Activated naive CD8-positive, alpha-beta T cell treated with anti-CD3 and anti-CD28 coated beads for 36 hours (primary cell): ENCODE data around the gene FANCD2. TPM values are rescaled to one million over a fixed set of nuclear protein-coding genes. Genes with fewer than 3 reads are reported as not detected.
"Not testable (repeated sequence)": the region's sequence is repeated elsewhere in the genome, so short reads cannot be mapped to it uniquely, and the experiment has no call there.

ENCODE experiments used
- DNase-seq: peaks from one replicate; pipeline ENCODE4 v3.0.0; 2021
- H3K27ac Mint-ChIP-seq: one replicate; pipeline ENCODE4 v1.8.0; 2022; ENCODE audit warnings: mild to moderate bottlenecking, moderate library complexity, mixed read lengths
- H3K27me3 Mint-ChIP-seq: one replicate; pipeline ENCODE4 v1.8.0; 2022; ENCODE audit warnings: mild to moderate bottlenecking, mixed read lengths
- H3K36me3 Mint-ChIP-seq: one replicate; pipeline ENCODE4 v1.8.0; 2021; ENCODE audit warnings: mild to moderate bottlenecking, mixed read lengths
- H3K4me1 Mint-ChIP-seq: one replicate; pipeline ENCODE4 v1.8.0; 2021; ENCODE audit warnings: mixed read lengths
- H3K4me3 Mint-ChIP-seq: one replicate; pipeline ENCODE4 v1.8.0; 2022; ENCODE audit warnings: mild to moderate bottlenecking, moderate library complexity, mixed read lengths
- H3K9me3 Mint-ChIP-seq: one replicate; pipeline ENCODE4 v1.8.0; 2022; ENCODE audit warnings: mixed read lengths
- total RNA-seq, 2 experiments: library from RNA; stranded (reverse); gene quantifications; one replicate each; pipeline ENCODE4 v1.2.3, GENCODE V29; 2021

Gene FANCD2
- total RNA-seq, 2 experiments from 2014 or later, result 80.9 to 85.1 TPM

DNA sequence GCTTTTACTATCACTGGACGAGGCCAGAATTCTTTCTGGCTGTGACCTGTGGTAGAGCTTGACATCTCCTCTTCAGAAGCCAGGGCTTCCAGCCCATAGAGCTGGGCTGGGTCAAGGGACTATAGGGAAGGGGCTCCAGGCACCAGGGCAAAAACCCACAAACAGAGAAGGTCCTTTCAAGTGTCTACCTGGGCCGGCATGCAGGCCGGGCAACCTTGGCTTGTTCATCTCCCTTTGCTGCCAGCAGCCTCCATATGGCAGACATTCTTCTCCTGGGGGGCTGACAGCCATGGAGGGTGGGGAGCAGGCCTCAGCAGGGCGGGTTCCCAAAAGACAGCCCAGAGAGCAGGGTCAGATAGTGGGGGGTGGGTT, 18.0 kb upstream of the FANCD2 start:
- H3K9me3 Mint-ChIP-seq, H3K27ac Mint-ChIP-seq, H3K4me3 Mint-ChIP-seq, DNase-seq, H3K36me3 Mint-ChIP-seq: not testable (repeated sequence)
- Mint-ChIP-seq H3K27me3 (peaks cover 14% of the 10 kb centered on the region), H3K4me1 (peaks cover 11% of the 10 kb centered on the region)

DNA sequence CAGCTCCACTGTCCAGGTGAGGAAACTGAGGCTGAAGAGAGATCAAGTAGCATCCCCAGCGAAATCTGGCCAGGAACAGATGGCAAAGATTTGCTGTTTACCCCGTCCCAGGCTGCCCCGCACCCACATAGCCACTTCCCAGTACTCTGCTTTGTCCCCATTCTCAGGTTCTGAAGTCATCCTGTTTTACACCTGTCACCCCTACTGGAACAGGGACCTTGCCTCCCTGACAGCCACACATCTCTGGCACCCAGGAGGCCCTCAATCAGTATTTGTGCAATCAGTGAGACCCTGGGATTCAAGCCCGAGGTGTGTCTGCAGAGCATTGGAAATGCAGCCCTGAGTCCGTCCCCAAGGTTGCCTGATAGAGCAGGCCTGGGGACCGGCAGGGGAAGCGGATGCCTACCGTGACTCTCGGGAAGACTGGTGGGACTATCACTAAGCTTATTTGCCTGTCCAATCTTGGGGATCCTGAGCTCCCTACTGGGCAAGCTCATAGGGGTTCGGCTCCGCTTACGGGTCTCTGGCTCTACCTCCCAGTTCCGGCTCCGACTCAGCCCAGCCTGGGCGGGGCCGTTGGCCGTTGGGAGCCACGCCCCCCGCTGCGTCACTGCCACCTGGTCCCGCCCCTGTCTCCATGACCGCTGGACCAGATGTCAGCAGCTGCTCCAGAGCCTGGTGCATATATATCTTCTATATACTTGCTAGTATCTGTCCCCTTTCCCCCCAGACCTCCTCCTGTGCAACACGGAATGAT, 17.5 kb upstream of the FANCD2 start:
- no peak overlapping the region for H3K27ac Mint-ChIP-seq
- H3K4me1 Mint-ChIP-seq, result peaks cover 11% of the 10 kb centered on the region
- H3K9me3 Mint-ChIP-seq, result no peaks in the 10 kb centered on the region
- peaks cover 14% of the 10 kb centered on the region for H3K27me3 Mint-ChIP-seq
- peaks cover 1% of the 10 kb centered on the region for H3K36me3 Mint-ChIP-seq
- peak overlapping the region; percentile 25 for H3K4me3 Mint-ChIP-seq
- peak; percentile 80 for DNase-seq

DNA sequence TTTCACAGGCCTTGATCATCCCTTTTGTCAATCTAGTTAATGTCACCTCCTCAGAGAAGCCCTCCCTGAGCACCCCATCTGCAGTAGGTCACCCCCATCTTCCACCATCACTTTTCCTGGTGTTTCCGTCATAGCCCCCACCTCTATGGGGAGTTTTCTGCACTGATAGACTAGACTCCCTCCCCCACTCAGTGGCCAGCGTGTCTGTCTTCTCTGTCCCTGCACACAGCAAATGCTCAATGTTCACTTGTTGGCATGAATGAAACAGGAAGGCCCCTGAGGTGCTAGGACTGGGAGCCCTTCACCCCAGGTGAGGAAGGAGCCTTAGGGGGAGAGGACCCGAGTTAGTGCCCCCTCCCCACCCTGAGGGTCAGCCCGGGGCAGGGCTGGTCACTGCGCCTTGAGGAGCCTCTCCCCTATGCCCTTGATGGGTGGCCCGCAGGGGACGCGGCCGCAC, 15.8 kb upstream of the FANCD2 start:
- Mint-ChIP-seq H3K27ac (no peak overlapping the region), H3K9me3 (no peaks in the 10 kb centered on the region), H3K27me3 (peaks cover 14% of the 10 kb centered on the region), H3K36me3 (no peaks in the 10 kb centered on the region), H3K4me1 (peaks cover 11% of the 10 kb centered on the region), H3K4me3 (peak overlapping the region; percentile 12)
- DNase-seq, result no peak

DNA sequence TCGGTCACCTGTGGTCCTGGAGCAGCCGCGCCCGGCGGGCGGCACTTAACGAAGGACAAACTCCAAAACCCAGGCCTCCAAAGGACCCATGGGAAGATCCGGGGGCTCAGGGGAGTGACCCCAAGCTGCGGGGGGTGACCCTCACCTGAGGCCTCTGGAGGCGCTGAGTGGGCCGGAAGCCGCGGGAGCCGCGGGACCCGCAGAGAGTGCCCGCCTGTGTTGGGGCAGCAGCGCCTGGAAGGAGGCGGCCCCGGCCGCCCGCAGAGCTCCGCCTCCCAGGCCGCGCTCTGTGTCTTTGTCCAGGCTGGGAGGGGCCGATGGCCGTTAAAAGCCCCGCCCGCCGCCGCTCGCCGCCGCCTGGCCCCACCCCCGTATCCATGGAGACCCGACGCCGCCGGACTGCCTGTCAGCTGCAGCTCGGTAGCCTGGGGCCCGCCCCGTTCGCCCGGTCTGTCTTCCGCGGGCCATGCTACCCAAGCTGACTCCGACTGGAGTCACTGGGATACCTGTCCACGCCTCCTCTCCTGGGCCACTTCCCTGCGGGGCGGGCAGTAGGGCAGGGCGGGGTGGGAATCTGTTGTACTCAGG, 15.3 kb upstream of the FANCD2 start:
- H3K4me1 Mint-ChIP-seq, result peaks cover 11% of the 10 kb centered on the region
- DNase-seq, result peak; percentile 87
- no peaks in the 10 kb centered on the region for H3K36me3 Mint-ChIP-seq
- no peak overlapping the region for H3K4me3 Mint-ChIP-seq
- H3K27ac Mint-ChIP-seq, result no peak overlapping the region
- H3K27me3 Mint-ChIP-seq, result peaks cover 14% of the 10 kb centered on the region
- H3K9me3 Mint-ChIP-seq, result no peaks in the 10 kb centered on the region

DNA sequence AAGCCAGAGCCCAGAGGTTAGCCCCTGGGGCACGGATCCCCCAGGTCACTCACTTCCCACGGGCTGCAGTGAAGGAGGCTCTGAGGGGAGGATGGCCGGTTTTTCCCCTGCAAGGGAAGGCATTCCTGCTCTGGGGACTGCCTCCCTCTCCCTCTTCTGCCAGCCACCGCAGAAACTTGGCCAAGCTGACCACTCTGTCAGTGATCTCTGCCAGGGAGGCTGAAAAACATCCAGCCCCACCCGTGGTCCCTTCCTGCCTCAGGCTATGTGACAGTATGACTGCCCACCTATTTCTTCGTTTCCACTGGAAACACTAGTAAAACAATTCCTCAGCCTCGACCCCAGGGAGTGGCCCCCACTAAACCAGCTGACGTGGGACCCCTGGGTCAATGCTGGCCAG, 14.6 kb upstream of the FANCD2 start:
- Mint-ChIP-seq H3K4me3 (no peak overlapping the region), H3K27ac (no peak overlapping the region), H3K4me1 (peaks cover 11% of the 10 kb centered on the region), H3K36me3 (no peaks in the 10 kb centered on the region), H3K27me3 (peaks cover 14% of the 10 kb centered on the region), H3K9me3 (no peaks in the 10 kb centered on the region)
- no peak for DNase-seq

DNA sequence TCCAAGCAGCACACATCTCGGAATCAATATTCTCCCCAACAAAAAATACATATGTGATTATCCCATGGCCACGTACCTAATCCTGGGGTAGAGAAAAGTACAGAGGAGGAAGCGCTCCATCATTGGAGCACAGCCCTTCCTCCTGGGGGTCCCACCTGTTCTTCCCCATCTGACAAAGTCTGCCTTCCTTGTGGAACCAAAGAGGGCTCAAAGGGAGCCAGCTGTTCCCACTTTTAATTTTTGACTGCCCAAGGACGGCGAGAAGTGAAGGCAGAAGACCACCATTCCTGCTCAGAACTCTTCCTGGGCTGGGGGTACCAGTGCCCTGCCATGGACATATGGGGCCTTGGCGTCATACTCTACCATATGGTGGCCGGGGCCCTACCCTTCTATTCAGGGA, 14.1 kb upstream of the FANCD2 start:
- DNase-seq, result no peak
- Mint-ChIP-seq H3K36me3 (no peaks in the 10 kb centered on the region), H3K9me3 (no peaks in the 10 kb centered on the region), H3K4me1 (peaks cover 11% of the 10 kb centered on the region), H3K27me3 (peaks cover 14% of the 10 kb centered on the region), H3K4me3 (no peak overlapping the region), H3K27ac (no peak overlapping the region)

DNA sequence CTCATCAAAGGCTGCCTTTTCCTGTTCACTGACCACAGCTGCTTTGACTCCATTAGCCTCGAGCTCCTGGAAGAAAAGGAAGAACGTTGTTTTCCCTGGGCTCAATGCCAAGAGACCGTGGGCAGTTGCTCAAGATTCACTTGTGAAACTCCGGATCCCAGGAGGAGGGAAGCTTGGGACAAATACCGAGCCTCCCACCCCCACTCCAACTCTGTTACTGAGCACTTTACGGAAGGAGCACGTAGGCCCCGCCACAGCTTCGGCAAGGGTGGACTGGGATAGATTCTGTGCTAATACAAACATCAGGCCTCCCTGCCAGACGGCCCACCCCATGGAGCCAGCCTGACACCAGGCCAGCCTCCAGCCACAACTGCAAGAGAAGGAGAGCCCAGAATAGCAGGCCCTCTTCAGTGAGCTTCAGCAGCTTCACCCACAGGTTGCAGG, 10.8 kb upstream of the FANCD2 start:
- Mint-ChIP-seq H3K36me3 (peaks cover 7% of the 10 kb centered on the region), H3K4me1 (peaks cover under 1% of the 10 kb centered on the region), H3K4me3 (no peak overlapping the region), H3K27ac (no peak overlapping the region), H3K27me3 (peaks cover 1% of the 10 kb centered on the region), H3K9me3 (no peaks in the 10 kb centered on the region)
- DNase-seq, result no peak

DNA sequence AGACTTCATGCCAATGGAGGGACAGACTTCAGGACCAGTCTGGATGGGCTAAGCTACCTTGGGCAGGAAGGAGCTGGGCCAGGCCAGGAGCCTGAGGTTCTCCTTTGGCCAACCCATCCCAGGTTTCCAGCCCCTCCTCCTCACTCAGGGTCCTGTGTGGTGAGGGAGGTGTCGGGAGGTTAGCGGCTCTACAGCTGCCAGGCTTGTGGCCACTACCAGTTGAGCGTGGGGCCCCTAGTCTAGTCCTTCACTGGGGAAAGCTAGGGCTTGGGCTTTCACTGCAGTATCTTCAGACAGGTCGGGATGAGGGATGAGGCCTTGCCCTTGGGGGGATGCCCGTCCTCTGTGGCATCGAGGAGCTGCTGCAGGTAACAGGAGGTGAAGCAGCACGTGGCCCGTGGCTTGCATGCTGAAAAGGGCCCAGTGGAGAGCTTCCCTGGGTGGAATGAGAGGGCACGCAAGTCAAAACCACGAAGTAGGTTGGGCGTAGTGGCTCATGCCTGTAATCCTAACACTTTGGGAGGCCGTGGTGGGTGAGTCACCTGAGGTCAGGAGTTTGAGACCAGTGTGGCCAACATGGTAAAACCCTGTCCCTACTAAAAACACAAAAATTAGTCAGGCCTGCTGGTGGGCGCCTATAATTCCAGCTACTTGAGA, 8.5 kb upstream of the FANCD2 start:
- Mint-ChIP-seq H3K27ac (no peak overlapping the region), H3K9me3 (no peaks in the 10 kb centered on the region), H3K27me3 (no peaks in the 10 kb centered on the region), H3K4me3 (no peak overlapping the region), H3K4me1 (peaks cover 2% of the 10 kb centered on the region), H3K36me3 (peaks cover 9% of the 10 kb centered on the region)
- DNase-seq, result peak; percentile 64

DNA sequence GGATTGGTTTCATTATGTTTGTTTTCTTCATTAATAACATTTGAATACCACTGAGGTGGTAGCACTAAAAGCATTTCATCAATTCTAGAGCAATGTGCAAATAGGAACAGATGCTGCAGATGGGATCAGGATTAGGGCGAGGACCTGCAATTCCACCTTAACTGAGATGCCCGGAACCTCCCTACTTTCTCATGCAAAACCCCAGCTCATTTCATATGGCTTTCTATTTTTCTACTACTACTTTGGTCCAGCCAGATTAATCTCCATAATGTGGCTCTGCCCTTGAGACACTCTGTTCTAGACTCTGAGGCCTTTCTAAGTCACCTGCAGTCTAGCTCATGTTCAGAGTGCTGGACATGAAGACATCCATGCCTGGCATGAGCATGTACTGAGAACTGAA, 7.4 kb upstream of the FANCD2 start:
- H3K4me1 Mint-ChIP-seq, H3K9me3 Mint-ChIP-seq, H3K27ac Mint-ChIP-seq, DNase-seq, H3K4me3 Mint-ChIP-seq, H3K36me3 Mint-ChIP-seq, H3K27me3 Mint-ChIP-seq: not testable (repeated sequence)

DNA sequence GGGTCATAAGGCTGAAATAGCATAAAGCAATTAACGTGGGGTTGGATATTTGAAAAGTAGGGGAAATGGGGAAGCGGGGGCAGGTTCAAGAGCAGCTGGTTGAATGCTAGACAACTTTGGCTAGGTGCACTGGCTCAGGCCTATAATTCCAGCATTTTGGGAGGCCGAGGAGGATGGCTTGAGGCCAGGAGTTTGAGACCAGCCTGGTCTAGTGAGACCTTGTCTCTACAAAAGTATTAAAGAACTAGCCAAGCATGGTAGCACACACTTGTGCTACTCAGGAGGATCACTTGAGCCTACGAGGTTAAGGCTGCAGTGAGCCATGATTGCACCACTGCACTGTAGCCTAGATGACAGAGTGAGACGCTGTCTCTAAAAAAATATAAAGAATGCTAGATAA, 6.9 kb upstream of the FANCD2 start:
- no peak for DNase-seq
- no peaks in the 10 kb centered on the region for H3K27me3 Mint-ChIP-seq
- H3K9me3 Mint-ChIP-seq, result no peaks in the 10 kb centered on the region
- peaks cover 9% of the 10 kb centered on the region for H3K4me1 Mint-ChIP-seq
- no peak overlapping the region for H3K27ac Mint-ChIP-seq
- peaks cover 9% of the 10 kb centered on the region for H3K36me3 Mint-ChIP-seq
- H3K4me3 Mint-ChIP-seq, result no peak overlapping the region

DNA sequence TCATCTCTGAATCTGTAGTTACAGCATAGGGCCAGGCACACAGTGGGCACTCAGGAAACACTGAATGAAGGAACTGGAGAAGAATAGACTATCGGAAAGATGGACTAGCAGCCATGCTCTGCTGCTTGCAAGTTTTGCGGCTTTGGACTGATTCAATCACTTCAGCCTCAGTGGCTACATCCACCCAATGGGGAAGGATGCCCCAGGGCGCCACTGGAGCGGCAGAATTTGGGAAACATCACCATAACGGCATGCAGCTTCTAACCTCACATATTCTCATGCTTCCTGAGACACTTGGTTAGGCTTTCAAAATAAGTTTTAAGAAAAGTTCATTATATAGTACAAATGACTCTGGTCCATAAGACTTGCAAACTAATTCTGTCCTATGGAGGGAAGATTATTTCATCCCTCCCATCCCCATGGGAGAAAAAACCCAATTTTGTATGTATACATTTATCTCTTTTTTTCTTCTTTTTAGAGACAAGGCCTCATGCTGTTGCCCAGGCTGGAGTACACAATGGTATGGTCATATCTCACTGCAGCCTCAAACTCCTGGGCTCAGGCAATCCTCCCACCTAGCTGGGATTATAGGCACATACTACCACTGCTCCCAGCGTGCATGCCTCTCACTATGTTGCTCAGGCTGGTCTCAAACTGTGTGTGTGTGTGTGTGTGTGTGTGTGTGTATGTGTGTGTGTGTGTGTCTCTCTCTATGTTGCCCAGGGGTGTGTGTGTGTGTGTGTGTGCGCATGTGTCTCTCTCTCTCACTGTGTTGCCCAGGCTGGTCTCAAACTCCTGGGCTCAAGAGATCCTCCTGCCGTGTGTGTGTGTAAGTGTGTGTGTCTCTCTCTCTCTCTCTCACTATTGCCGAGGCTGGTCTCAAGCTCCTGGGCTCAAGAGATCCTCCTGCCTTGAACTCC, 4.1 kb upstream of the FANCD2 start:
- DNase-seq, result no peak
- no peak overlapping the region for H3K27ac Mint-ChIP-seq
- no peaks in the 10 kb centered on the region for H3K27me3 Mint-ChIP-seq
- peaks cover 10% of the 10 kb centered on the region for H3K36me3 Mint-ChIP-seq
- H3K9me3 Mint-ChIP-seq, result no peaks in the 10 kb centered on the region
- peaks cover 11% of the 10 kb centered on the region for H3K4me1 Mint-ChIP-seq
- H3K4me3 Mint-ChIP-seq, result no peak overlapping the region

DNA sequence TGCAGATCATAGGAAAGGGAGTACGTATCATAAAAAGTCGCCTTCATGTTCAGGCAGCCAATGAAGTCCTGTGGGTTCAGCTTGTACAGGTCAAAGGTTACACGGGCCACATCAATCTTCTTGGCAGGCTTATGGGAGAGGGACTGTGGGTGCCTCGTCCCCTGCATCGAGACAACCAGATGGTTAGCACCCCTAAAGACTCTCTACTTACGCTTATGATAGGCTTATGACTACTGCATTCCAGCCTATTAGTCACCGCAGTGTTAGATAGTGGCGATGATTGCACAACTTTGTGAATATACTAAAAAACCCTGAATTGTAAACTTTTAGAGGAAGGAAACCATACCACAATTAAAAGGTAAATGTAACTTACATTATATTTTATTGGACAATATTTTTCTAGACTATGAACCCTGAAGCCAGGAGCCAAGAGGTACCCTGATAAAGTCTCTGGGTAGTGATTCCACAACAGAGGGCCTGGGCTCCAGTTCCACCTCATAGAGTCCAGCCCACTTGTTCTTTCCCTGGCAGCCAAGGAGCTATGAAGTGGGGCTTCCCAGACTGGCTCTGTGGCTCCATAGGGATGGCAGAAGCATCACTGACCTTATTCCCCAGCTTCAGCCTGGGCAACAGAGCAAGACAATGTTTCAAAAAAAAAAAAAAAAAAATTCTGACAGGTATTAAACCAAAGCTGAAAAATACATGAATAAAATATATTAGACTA, 2.5 kb upstream of the FANCD2 start:
- Mint-ChIP-seq H3K27me3 (no peaks in the 10 kb centered on the region), H3K4me3 (no peak overlapping the region), H3K9me3 (no peaks in the 10 kb centered on the region), H3K4me1 (peaks cover 19% of the 10 kb centered on the region), H3K36me3 (peaks cover 23% of the 10 kb centered on the region), H3K27ac (no peak overlapping the region)
- no peak for DNase-seq

DNA sequence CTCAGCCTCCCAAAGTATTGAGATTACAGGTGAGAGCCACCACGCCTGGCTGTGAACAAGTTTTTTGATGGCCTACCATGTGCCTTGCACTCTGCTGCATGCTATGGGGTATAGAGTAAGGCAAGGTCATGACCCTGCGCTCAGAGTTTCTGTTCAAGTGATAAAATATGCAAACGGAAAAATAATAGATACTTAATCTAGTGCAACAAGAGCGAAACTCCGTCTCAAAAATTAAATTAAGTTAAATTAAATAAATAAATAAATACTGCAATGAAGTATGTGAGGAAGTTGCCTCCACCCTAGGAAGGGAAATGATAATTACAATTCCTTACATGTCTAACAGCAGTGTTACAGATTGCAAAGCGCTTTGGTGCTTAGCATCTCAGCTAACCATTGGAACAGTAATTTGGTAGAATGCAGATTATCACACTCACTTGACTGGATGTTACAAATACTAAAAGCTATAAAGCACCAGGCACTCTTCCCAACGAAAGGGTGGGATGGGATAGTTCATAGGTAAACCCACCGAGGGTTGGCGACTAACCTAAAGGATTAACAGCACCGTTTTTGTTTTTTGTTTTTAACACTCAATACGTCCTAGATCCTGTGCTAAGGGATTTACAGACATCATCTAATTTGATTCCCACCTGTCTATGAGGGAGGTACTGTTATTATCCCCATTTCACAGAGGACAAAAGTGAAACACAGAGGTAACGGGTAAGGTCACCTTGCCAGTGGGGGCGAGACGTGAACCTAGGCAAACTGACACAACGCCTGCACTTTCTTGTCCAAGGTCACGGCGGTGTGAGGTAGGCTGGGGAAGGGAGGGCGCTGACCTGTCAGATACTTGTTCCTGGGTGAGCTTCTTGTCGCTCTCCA, 793 bp upstream of the FANCD2 start:
- Mint-ChIP-seq H3K9me3 (no peaks in the 10 kb centered on the region), H3K27me3 (no peaks in the 10 kb centered on the region), H3K36me3 (peaks cover 26% of the 10 kb centered on the region), H3K27ac (peak overlapping the region; percentile 99), H3K4me3 (peak overlapping the region; percentile 96), H3K4me1 (peaks cover 22% of the 10 kb centered on the region)
- no peak for DNase-seq
